Measurements from ENCODE around the gene TXK.

TXK gene

DNA sequence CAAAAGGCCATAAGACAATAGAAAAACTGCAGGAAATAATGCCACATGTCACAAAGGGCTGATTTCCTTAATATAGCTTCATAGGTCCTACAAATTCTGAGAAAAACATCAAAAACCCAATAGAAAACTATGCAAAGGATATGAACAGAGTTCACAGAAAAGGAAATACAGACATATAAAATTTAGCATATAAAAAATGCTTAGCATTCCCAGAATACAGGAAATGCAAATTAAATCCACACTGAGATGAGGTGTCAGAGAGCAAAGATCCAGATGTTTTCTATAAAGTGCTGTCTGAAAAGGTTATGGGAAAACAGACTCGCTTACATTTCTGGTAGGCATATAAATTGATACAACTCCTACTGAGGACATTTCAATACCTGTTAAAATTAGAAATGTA is 33.8 kb downstream of the TXK start:
- no peak for DNase-seq

- no peak for DNase-seq
Observed at GRCh38 chr4:48095441-48095840, 38.6 kb downstream of the TXK start.

GRCh38 chr4:48093991-48094416 is 40.0 kb downstream of the TXK start:
- DNase-seq, result no peak

DNA sequence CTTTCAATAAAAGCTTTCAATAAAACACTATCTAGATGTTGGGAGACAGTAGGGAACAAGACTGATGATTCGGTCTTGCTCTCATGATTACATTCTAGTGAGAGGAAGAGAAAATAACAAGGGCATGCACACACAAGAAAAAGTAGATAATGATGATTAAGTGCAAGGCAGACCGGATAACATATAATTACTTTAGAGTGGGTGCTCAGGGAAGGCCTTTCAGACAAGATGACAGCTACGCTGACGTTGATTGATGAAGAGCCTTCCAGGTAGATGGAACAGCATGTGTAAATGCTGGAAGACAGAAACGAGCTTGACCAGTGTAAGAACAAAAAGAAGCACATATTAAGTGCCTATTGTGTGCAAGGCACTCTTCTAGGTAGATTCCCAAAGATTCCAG is 43.4 kb downstream of the TXK start:
- DNase-seq, result no peak

DNA sequence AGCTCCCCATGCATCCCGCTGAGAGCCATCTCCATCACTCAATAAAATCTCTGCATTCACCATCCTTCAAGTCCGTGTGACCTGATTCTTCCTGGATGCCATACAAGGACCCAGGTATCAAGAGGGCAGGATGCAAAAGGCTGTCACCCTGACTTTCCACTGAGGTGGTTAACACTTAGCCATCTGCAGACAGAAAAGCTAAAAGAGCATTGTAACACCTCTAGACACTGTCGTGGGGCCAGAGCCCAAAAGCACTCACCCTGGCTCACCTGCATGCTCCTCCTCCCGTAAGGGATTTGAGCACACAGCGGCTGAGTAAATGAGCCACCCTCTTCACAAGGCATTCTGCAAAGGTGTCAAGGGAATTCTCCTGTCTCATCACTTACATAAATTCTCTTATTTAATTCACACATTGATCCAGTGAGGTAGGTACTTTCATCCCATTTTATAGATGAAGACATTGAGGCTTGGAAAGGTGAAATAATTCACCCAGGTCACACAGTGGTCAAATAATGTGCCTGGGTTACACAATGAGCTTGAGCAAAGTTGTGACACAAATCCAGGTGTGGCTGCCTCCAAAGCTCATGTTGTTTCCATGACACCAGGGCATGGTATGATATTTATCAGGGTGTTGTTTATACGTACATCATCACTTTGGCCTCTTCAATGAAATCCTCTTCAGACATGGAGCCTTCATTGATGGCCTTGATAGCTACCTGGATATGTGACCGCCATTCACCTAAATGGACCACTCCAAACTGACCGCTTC is 48.0 kb downstream of the TXK start:
- DNase-seq, result no peak

- DNase-seq, result no peak
Observed at GRCh38 chr4:48082956-48083355, 51.1 kb downstream of the TXK start.

DNA sequence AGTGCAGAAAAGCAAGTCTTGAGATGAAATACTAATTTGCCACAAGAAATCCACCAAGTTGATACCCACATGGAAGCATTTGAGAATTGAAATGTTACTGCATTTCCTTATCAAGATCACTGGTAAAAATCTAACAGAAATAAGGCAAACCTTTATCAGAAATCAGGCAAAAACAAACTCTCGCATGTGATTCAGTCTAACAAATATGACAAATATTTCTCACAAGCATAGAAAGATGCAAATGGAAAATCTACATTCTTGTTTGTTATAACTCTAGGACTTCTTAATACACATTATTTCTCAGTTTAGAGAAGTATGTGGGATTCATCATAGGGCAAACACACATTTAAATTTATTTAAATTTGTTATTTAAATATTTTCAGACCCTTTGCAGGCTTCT is 52.9 kb downstream of the TXK start:
- DNase-seq, result no peak

DNA sequence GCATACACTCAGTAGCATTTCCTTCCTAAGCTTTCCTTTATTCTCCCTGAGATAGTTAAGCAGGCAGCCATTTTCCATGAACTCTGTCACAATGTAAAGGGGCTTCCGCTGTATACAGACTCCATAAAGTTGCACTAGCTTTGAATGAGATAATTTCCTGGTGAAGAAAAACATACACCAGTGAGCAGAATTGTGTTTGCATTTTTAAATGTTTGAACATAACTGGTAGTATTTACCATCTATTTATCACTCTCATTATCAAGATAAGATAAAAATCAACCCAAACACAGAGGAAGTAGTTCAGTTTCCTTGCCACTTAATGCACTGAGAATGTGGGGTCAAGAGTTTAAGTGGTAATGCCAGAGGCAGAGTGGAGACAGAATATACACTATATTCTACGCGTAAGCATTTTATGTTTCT is 54.1 kb downstream of the TXK start:
- DNase-seq, result no peak

- no peak for DNase-seq
Observed at GRCh38 chr4:48078862-48079655, 55.0 kb downstream of the TXK start.

GRCh38 chr4:48078425-48078824 is 55.6 kb downstream of the TXK start:
- no peak for DNase-seq

- DNase-seq, result no peak
Observed at GRCh38 chr4:48074657-48075056, 59.4 kb downstream of the TXK start.

DNA sequence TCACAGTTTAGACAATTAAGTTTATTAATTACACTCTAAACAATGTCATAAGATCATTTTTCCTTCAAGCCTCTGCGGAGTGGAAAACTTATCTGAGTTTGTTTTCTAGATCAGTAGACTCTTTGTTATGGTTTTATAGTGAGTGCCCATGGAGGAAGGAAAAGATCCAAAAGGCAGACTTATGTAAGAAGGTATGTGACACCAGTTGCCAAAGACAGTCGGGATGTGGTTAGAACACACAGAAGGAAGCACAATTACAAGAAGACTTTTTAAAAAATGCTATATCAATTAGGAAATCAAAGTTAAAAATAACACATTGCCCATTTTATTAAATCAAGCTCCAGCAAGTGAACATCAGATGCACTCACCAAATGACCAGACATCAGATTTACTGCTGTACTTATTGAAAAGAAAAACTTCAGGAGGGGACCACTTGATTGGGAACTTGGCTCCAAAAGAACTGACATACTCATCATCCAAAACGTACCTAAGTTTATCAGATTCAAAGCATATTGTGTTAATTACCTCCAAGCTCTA is 60.4 kb downstream of the TXK start:
- no peak for DNase-seq

- DNase-seq, result no peak
Observed at GRCh38 chr4:48071191-48071590, 62.9 kb downstream of the TXK start.

GRCh38 chr4:48069026-48069425 is 65.0 kb downstream of the TXK start:
- DNase-seq, result no peak

- no peak for DNase-seq
Observed at GRCh38 chr4:48068182-48068581, 65.9 kb downstream of the TXK start.

DNA sequence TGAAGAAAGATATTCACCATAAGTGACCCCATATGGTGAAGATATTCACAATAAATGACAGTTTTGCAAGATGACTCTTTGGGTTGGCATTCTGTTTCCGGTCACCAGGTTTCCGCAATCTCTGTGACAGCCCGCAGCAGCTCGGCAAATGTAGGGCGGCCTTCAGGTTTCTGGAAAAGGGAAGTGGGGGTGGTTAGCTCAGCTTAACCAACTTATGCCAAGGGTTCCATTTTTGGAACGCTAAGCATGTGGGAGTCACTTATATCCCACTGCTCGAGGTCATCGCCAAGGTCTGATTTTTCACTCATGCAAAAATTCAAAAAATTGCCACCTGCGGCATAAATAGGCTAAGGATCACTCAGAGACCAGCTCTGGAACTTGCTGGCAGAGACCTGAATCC is 66.5 kb downstream of the TXK start:
- DNase-seq, result no peak

- no peak for DNase-seq
Observed at GRCh38 chr4:48065587-48066052, 68.4 kb downstream of the TXK start.

DNA sequence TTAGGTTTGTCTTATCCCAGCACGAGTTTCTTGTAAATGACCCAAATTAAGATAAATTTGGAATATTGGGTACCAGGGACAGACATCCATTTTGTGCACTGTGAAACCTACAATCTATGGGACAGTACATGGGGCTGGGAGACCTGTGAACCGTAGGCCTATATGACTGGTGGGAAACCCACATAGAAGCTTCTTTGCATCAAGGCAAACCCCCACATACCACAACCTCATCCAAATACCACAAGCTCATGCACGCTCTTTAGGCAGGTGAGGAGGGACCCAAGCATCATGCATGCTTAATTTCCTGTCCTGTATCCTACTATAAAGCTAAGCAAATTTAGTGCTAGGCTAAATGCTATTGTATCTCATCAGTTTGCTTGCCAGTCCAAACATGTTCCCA is 69.7 kb downstream of the TXK start:
- DNase-seq, result no peak

GRCh38 chr4:48058617-48059530 is 75.2 kb downstream of the TXK start:
- no peak for DNase-seq

- DNase-seq, result no peak
Observed at GRCh38 chr4:48051078-48051477, 83.0 kb downstream of the TXK start.

- no peak for DNase-seq
Observed at GRCh38 chr4:48049483-48049882, 84.6 kb downstream of the TXK start.

DNA sequence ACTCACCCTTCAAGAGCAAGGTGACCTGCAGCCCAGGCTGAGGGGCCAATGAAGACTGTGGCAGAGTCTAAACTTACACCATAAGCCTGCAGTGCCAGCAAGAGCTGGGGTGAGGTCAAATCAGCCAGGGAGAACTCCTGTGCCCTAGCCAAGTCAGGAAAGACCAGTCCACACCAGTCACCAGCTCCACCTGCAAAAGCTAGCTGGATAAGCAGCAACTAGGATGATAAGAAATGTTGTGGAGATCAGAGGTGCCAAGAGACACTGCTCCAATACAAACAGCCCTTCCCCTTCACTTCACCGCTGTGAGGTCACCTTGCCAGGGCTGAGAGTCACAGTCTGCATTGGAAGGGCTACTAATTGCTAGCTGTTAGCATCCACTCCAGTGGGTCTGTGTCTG is 86.2 kb downstream of the TXK start:
- DNase-seq, result no peak

DNA sequence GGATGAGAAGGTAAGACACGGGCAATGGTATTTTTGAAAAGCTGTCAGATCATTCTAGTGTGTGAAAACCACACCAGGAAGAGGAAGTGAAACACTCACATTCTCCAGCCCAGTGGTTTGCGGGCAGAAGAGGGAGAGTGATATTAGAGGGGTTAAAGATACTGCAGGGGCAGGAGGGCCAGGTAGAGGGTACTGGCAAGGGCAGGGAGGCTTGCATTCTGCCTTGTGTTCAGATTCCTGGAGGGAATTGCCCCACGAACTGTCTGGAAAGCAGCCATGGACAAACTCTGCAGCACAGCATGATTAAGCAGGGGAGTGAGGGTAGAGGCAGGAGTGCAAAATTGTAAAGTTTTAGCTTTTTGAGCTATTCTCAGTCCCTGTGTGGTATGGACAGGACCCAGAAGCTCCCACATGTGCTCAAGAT is 86.6 kb downstream of the TXK start:
- DNase-seq, result peak; percentile 67

All from activated T-cell treated with anti-CD3 and anti-CD28 coated beads for 4 hours (primary cell).